ENCODE results near the gene ITPR1. TPM values are rescaled to one million over a fixed set of nuclear protein-coding genes. Genes with fewer than 3 reads are reported as not detected.

ITPR1 gene
- polyA plus RNA-seq, 2 of the 4 experiments (the other 2 are of a cell fraction) = 2.8 to 9.6 TPM

DNA sequence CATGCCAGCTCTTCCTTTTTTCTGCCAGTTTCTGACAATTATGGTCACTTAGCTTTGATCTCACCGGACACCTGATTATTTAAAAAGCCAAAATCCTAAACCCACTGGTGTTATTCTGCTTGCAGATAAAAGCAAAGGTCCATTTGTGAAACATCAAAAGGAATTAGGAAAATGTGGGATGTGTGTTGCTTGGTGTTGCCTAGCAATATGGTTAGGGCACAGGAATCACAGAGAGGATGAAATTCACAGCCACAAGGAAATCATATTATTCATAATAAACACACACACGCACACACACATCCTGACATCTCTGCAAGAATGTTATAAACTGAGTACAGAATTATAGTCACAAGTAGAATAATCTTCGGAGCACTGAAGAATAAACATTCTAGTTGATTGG, 396.7 kb downstream of the ITPR1 start (continued):
- no peak for TF ChIP-seq CBX2 (IDR thresholded peaks at IDR 0.05; ENCODE audit: borderline replicate concordance, low read depth)
- TF ChIP-seq USF2 (IDR thresholded peaks at IDR 0.05) = no peak

GRCh38 chr3:4894891-4895530, 401.9 kb downstream of the ITPR1 start:
- Histone ChIP-seq H3K4me2 (no peak overlapping the region), H3K4me3 (no peak overlapping the region), H3K4me1 (peaks cover 21% of the 10 kb centered on the region), H3K27ac (no peak overlapping the region), H3K9me3 (no peaks in the 10 kb centered on the region)
- no peak for ATAC-seq
- ChIA-PET CTCF (interaction anchor here (1.2 to 2.3 kb wide), 3 partner anchors 78 to 174 kb away, joined by 3 to 7 read pairs (median 4); no protein-coding TSS in a partner anchor), POLR2A (no interaction called here)
- no peak for DNase-seq (ENCODE audit: low read depth in 1 of 2, low spot score in 1 of 2)
- TF ChIP-seq PHF8 (IDR thresholded peaks at IDR 0.05; ENCODE audit: borderline replicate concordance, low read depth) (no peak), ZSCAN20 (CRISPR knock-in tag; IDR thresholded peaks at IDR 0.05) (no peak), MAZ (IDR thresholded peaks at IDR 0.05; ENCODE audit: borderline replicate concordance, low read depth, low read length) (no peak), HOXA7 (CRISPR knock-in tag; IDR thresholded peaks at IDR 0.05) (no peak), RFX5 (IDR thresholded peaks at IDR 0.05) (no peak), RCOR1 (IDR thresholded peaks at IDR 0.05; ENCODE audit: low read depth, low read length) (no peak), ESRRA (IDR thresholded peaks at IDR 0.05; ENCODE audit: borderline replicate concordance, low read length) (no peak), TP53 (CRISPR knock-in tag; IDR thresholded peaks at IDR 0.05) (no peak), HDAC2 (IDR thresholded peaks at IDR 0.05) (no peak), EHMT2 (IDR thresholded peaks at IDR 0.05; ENCODE audit: low read depth) (no peak), E2F6 (IDR thresholded peaks at IDR 0.05; ENCODE audit: borderline replicate concordance, low read depth) (no peak), SMC3 (IDR thresholded peaks at IDR 0.05) (no peak), PBX3 (IDR thresholded peaks at IDR 0.05) (no peak), MYC (IDR thresholded peaks at IDR 0.05; ENCODE audit: borderline replicate concordance, low read length) (no peak), BCL3 (IDR thresholded peaks at IDR 0.05) (no peak), USF2 (IDR thresholded peaks at IDR 0.05) (no peak), CBX8 (IDR thresholded peaks at IDR 0.05) (no peak), EP300 (IDR thresholded peaks at IDR 0.05) (no peak), CHD2 (IDR thresholded peaks at IDR 0.05; ENCODE audit: low read length, partially characterized antibody) (no peak)
- TF ChIP-seq, protein P1, sequence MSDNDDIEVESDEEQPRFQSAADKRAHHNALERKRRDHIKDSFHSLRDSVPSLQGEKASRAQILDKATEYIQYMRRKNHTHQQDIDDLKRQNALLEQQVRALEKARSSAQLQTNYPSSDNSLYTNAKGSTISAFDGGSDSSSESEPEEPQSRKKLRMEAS (IDR thresholded peaks at IDR 0.05) = no peak
- FAIRE-seq = no peak
- 78% methylated on average over 10 of the region's 10 CpGs for WGBS (ENCODE audit: missing lambda C conversion rate)
